Stimulated activated CD4-positive, alpha-beta T cell treated with anti-CD3 and anti-CD28 coated beads, Interleukin-4, amount 100 ng/mL, for 1 hour (primary cell): ENCODE measurements around the gene UPK3BL2.
"Not testable (repeated sequence)": the region's sequence is repeated elsewhere in the genome, so short reads cannot be mapped to it uniquely, and the experiment has no call there.

Experiments used
- DNase-seq: peaks from one replicate; pipeline ENCODE4 v3.0.0-alpha.2; 2020

The UPK3BL2 gene

DNA sequence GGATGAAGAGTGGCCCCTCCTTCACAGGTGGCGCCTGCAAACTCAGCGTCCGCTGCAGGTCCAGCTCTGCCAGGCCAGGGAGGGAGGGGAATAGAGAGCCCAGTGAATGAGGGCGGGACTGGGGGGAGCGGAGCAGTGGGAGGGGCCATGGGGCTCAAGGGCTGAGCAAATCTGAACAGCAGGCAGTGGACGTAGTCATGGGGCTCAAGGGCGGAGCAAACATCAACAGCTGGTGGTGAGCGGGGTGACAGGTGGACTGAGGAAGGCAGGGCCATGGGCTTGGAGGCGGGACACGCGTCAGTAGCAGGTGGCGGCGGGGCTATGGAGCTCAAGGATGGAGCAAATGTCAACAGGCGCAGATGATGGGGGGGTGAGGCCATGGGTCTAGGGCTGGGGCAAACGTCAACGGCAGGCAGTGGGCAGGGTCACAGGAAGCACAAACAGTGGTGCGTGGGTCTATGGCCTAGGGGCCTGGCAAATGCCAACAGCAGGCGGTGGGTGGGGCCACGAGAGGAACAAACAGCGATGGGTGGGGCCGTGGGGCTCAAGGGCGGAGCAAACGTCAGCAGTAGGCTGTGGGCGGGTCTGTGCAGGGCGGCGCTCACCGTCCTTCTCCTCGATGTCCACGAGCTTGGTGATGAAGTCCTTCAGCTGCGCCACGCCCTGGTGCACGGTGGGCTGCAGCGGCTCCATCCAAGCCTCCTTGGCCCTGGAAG, 50.1 kb downstream of the UPK3BL2 start:
- not testable (repeated sequence) for DNase-seq

GRCh38 chr7:102490529-102491075, 52.9 kb downstream of the UPK3BL2 start:
- DNase-seq: peak; percentile 62
